ENCODE measurements around the gene TLE2.

DNA sequence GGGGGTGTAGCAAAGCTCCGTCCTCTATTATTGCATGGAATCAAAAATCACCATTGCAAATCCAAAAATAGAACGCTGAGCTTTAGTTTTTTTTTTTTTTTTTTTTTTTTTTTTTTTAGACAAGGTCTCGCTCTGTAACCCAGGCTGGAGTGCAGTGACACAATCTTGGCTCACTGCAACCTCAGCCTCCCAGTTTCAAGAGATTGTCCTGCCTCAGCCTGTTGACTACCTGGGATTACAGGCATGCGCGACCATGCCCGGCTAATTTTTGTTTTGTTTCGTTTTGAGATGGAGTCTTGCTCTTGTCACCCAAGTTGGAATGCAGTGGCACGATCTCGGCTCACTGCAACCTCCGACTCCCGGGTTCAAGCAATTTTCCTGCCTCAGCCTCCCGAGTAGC is 69.0 kb downstream of the TLE2 start:
- TF ChIP-seq CTCF (conservative IDR thresholded peaks at IDR 0.05; ENCODE audit: low read depth, low read length), result no peak
- TF ChIP-seq POLR2A (IDR thresholded peaks at IDR 0.05; ENCODE audit: low read depth, low read length), result no peak
- no peak for TF ChIP-seq CHD1 (IDR thresholded peaks at IDR 0.05; ENCODE audit: low read depth, low read length)
- TF ChIP-seq MAZ (IDR thresholded peaks at IDR 0.05; ENCODE audit: borderline replicate concordance, low read depth, low read length), result no peak
- TF ChIP-seq MAFK (IDR thresholded peaks at IDR 0.05; ENCODE audit: low read depth, low read length), result no peak
- TF ChIP-seq, protein P1, sequence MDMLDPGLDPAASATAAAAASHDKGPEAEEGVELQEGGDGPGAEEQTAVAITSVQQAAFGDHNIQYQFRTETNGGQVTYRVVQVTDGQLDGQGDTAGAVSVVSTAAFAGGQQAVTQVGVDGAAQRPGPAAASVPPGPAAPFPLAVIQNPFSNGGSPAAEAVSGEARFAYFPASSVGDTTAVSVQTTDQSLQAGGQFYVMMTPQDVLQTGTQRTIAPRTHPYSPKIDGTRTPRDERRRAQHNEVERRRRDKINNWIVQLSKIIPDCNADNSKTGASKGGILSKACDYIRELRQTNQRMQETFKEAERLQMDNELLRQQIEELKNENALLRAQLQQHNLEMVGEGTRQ (IDR thresholded peaks at IDR 0.05; ENCODE audit: low read depth, low read length), result no peak
- no peak for TF ChIP-seq FOS (IDR thresholded peaks at IDR 0.05; ENCODE audit: low read depth, low read length)
- no peak for TF ChIP-seq RAD21 (IDR thresholded peaks at IDR 0.05; ENCODE audit: low read length)
- no peak for TF ChIP-seq CEBPB (IDR thresholded peaks at IDR 0.05; ENCODE audit: low read depth, low read length)
- no peak for TF ChIP-seq SMC3 (IDR thresholded peaks at IDR 0.05; ENCODE audit: low read depth, low read length)
- TF ChIP-seq, protein P2, sequence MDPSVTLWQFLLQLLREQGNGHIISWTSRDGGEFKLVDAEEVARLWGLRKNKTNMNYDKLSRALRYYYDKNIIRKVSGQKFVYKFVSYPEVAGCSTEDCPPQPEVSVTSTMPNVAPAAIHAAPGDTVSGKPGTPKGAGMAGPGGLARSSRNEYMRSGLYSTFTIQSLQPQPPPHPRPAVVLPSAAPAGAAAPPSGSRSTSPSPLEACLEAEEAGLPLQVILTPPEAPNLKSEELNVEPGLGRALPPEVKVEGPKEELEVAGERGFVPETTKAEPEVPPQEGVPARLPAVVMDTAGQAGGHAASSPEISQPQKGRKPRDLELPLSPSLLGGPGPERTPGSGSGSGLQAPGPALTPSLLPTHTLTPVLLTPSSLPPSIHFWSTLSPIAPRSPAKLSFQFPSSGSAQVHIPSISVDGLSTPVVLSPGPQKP (IDR thresholded peaks at IDR 0.05; ENCODE audit: borderline replicate concordance, low read depth, low read length), result no peak
